ENCODE data around the gene MACO1. TPM values are rescaled to one million over a fixed set of nuclear protein-coding genes. Genes with fewer than 3 reads are reported as not detected.

MACO1 gene
- total RNA-seq, 1 experiment from 2014 or later: 9.8 TPM

DNA sequence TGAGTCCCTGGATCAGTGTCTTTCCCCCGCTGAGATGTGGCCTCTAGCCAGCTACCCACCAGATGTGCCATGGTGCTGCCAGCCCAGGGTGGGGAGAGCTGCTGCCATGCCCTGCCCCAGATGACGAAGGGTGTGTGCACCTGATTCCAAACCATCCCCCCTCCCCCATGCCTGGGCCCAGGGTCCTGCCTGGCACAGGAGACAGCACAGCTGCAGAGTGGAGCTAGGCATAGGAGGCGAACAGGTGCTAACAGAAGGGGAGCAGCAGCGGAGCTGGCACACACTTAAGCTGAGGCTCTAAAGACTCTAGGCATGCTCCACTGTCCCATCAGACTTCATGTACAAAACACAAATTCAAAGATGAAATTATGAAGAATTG lies 103.7 kb downstream of the MACO1 start:
- BruUV-seq (replicated peaks): no TSS peak

More for the DNA sequence above, 103.7 kb downstream of the MACO1 start:
- CTCF ChIA-PET: no interaction called here
- H3K36me3 ChIP-seq (ENCODE audit: control insufficient read depth in 1 of 2, insufficient read depth in 2 of 2, low read length in 2 of 2): no peaks in the 10 kb centered on the region
- peaks cover 5 to 10% of the 10 kb centered on the region in 2 experiments; a peak in 3 of 4 replicates for H3K4me1 ChIP-seq (ENCODE audit: control insufficient read depth in 1 of 2, insufficient read depth in 2 of 2, low read length in 2 of 2)
- RAD21 ChIA-PET (ENCODE audit: low non-redundant PET in 1 of 2, low total read pairs in 2 of 2, uncharacterized antibody in 2 of 2, unreplicated experiment in 2 of 2): no interaction called here
- H3K27me3 ChIP-seq (ENCODE audit: insufficient read depth, low read length): no peaks in the 10 kb centered on the region
- no peaks in the 10 kb centered on the region for H3K79me2 ChIP-seq (ENCODE audit: insufficient read depth, low read length)
- no peaks in the 10 kb centered on the region for H3K9me3 ChIP-seq (ENCODE audit: control insufficient read depth in 1 of 2, insufficient read depth in 1 of 2, low read depth in 1 of 2, low read length in 2 of 2)
- no peak overlapping the region for H2AFZ ChIP-seq (ENCODE audit: low read depth, low read length, poor library complexity, severe bottlenecking)
- ATAC-seq (no peak), DNase-seq (ENCODE audit: low read depth, low spot score) (no peak)
- TF ChIP-seq SRF (IDR thresholded peaks at IDR 0.05; ENCODE audit: low read depth): no peak
- no peak for TF ChIP-seq RAD21 (IDR thresholded peaks at IDR 0.05; ENCODE audit: low read depth)
- TF ChIP-seq EZH2 (IDR thresholded peaks at IDR 0.05): no peak
- TF ChIP-seq EZH2phosphoT487 (IDR thresholded peaks at IDR 0.05; ENCODE audit: borderline replicate concordance): no peak
- no peak for TF ChIP-seq ZFX (IDR thresholded peaks at IDR 0.05)
- TF ChIP-seq, protein P1, sequence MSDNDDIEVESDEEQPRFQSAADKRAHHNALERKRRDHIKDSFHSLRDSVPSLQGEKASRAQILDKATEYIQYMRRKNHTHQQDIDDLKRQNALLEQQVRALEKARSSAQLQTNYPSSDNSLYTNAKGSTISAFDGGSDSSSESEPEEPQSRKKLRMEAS (IDR thresholded peaks at IDR 0.05): no peak
- TF ChIP-seq TCF7L2 (IDR thresholded peaks at IDR 0.05; ENCODE audit: borderline replicate concordance, extremely low read depth, insufficient read depth, insufficient read length): no peak
- TF ChIP-seq ZBTB33 (IDR thresholded peaks at IDR 0.05; ENCODE audit: extremely low read depth, insufficient replicate concordance, low read length): no peak
- no peak for TF ChIP-seq POLR2A (IDR thresholded peaks at IDR 0.05; ENCODE audit: borderline replicate concordance, extremely low read depth, insufficient read depth, insufficient read length)
- TF ChIP-seq CTCF (IDR thresholded peaks at IDR 0.05 in 2 of 3, conservative IDR thresholded peaks at IDR 0.05 in 1 of 3; ENCODE audit: borderline replicate concordance in 1 of 3, insufficient read depth in 1 of 3, low read depth in 2 of 3, low read length in 2 of 3): no peak
- no peak for TF ChIP-seq POLR2AphosphoS5 (IDR thresholded peaks at IDR 0.05; ENCODE audit: low read depth, low read length)
- TF ChIP-seq JUND (IDR thresholded peaks at IDR 0.05): no peak
- TF ChIP-seq YY1 (IDR thresholded peaks at IDR 0.05; ENCODE audit: extremely low read depth, insufficient replicate concordance, low read depth, low read length): no peak
- H3K9me2 ChIP-seq (ENCODE audit: insufficient read depth): no peaks in the 10 kb centered on the region
- H3K27ac ChIP-seq (ENCODE audit: low read depth, low read length): no peak overlapping the region
- no peak overlapping the region for H3K4me3 ChIP-seq (replicated peaks in 1 of 2; ENCODE audit: low read depth in 1 of 2, low read length in 2 of 2)
- intact Hi-C loops (cut with micrococcal nuclease): no loop called here
- no peak overlapping the region for H3K4me2 ChIP-seq (ENCODE audit: low read length)
- H3K9ac ChIP-seq (ENCODE audit: low read length): no peak overlapping the region
- H4K20me1 ChIP-seq (ENCODE audit: insufficient read depth): no peaks in the 10 kb centered on the region
- POLR2A ChIA-PET: no interaction called here
